ENCODE results near the gene CCDC18.
"Not testable (repeated sequence)": the region's sequence is repeated elsewhere in the genome, so short reads cannot be mapped to it uniquely, and the experiment has no call there.

Gene CCDC18

GRCh38 chr1:93180723-93181613 is at the start of gene CCDC18:
Gene CCDC18 (plus strand): TSS chr1:93180724. CDS start chr1:93183362, 2,638 bp downstream.
- DNase-seq: peak; percentile 56

- no peak for DNase-seq
Observed at GRCh38 chr1:93132638-93133037, 47.9 kb upstream of the CCDC18 start.

- no peak for DNase-seq
Observed at GRCh38 chr1:93136445-93136844, 44.1 kb upstream of the CCDC18 start.

- DNase-seq: no peak
Observed at GRCh38 chr1:93137604-93138292, 42.8 kb upstream of the CCDC18 start.

- DNase-seq: no peak
Observed at GRCh38 chr1:93140106-93140505, 40.4 kb upstream of the CCDC18 start.

- DNase-seq: no peak
Observed at GRCh38 chr1:93142161-93142560, 38.4 kb upstream of the CCDC18 start.

- no peak for DNase-seq
Observed at GRCh38 chr1:93143136-93143535, 37.4 kb upstream of the CCDC18 start.

GRCh38 chr1:93143769-93144168 is 36.8 kb upstream of the CCDC18 start:
- no peak for DNase-seq

- DNase-seq: no peak
Observed at GRCh38 chr1:93148001-93148400, 32.5 kb upstream of the CCDC18 start.

GRCh38 chr1:93150729-93151128 is 29.8 kb upstream of the CCDC18 start:
- DNase-seq: no peak

GRCh38 chr1:93151474-93151873 is 29.1 kb upstream of the CCDC18 start:
- DNase-seq: no peak

- DNase-seq: no peak
Observed at GRCh38 chr1:93152835-93153234, 27.7 kb upstream of the CCDC18 start.

- no peak for DNase-seq
Observed at GRCh38 chr1:93154898-93155297, 25.6 kb upstream of the CCDC18 start.

- no peak for DNase-seq
Observed at GRCh38 chr1:93155335-93155734, 25.2 kb upstream of the CCDC18 start.

GRCh38 chr1:93159337-93159736 is 21.2 kb upstream of the CCDC18 start:
- no peak for DNase-seq

- not testable (repeated sequence) for DNase-seq
Observed at GRCh38 chr1:93163314-93163713, 17.2 kb upstream of the CCDC18 start.

GRCh38 chr1:93164816-93165215 is 15.7 kb upstream of the CCDC18 start:
- no peak for DNase-seq

GRCh38 chr1:93165895-93166294 is 14.6 kb upstream of the CCDC18 start:
- DNase-seq: not testable (repeated sequence)

- no peak for DNase-seq
Observed at GRCh38 chr1:93167006-93167405, 13.5 kb upstream of the CCDC18 start.

- DNase-seq: not testable (repeated sequence)
Observed at GRCh38 chr1:93170141-93170678, 10.3 kb upstream of the CCDC18 start.

- no peak for DNase-seq
Observed at GRCh38 chr1:93171549-93172034, 8.9 kb upstream of the CCDC18 start.

GRCh38 chr1:93172778-93173177 is 7.7 kb upstream of the CCDC18 start:
- DNase-seq: no peak

- not testable (repeated sequence) for DNase-seq
Observed at GRCh38 chr1:93174638-93175037, 5.9 kb upstream of the CCDC18 start.

- DNase-seq: no peak
Observed at GRCh38 chr1:93177991-93178390, 2.5 kb upstream of the CCDC18 start.
